GM10266 (cell line): ENCODE data around the gene KCND2.

Experiments used
- DNase-seq: peaks from one replicate; pipeline ENCODE4 v3.0.0; 2012; ENCODE audit errors: extremely low spot score
- TF ChIP-seq, protein P1 (sequence below): IDR thresholded peaks from 2 replicates; pipeline ENCODE4 v1.5.1; 2012; ENCODE audit warnings: mild to moderate bottlenecking, low read depth; ENCODE audit not compliant: control insufficient read depth, insufficient read depth; ENCODE audit errors: missing control alignments

KCND2 gene

DNA sequence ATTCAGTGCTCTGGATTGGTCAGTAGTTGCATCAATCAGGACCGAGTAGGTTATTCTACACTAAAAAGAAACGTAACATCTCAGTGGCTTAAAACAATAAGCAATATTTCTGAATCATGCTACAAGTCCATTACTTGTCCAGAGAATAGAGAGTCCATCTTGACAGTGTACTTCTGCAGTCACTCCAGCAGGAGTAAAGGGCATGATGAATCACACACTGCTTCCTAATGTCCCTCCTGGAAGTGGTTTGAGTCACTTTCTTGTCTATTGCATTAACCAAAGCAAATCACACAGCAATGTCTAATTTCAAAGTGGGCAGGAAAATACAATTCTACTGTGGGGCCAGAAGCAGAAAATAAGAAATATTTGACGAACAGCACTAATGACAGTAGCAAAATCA lies 460.2 kb downstream of the KCND2 start:
- TF ChIP-seq, protein P1, sequence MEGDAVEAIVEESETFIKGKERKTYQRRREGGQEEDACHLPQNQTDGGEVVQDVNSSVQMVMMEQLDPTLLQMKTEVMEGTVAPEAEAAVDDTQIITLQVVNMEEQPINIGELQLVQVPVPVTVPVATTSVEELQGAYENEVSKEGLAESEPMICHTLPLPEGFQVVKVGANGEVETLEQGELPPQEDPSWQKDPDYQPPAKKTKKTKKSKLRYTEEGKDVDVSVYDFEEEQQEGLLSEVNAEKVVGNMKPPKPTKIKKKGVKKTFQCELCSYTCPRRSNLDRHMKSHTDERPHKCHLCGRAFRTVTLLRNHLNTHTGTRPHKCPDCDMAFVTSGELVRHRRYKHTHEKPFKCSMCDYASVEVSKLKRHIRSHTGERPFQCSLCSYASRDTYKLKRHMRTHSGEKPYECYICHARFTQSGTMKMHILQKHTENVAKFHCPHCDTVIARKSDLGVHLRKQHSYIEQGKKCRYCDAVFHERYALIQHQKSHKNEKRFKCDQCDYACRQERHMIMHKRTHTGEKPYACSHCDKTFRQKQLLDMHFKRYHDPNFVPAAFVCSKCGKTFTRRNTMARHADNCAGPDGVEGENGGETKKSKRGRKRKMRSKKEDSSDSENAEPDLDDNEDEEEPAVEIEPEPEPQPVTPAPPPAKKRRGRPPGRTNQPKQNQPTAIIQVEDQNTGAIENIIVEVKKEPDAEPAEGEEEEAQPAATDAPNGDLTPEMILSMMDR, result no peak
- no peak for DNase-seq

DNA sequence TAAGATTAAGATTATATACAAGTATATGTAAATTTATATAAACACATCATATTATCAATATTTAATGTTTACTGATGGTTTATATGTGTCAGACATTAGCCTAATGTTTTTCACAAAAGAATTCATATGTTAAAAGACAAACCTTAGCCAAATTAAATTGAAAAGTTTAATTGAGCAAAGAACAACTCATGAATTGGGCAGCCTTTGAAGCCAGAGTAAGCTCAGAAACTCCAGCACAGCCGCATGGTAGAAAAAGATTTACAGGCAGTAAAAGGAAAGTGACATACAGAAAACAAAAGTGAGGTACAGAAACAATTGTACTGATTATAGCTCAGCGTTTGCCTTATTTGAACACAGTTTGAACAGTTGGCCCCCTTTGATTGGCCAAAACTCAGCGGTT lies 460.9 kb downstream of the KCND2 start:
- no peak for DNase-seq
- TF ChIP-seq, protein P1, result no peak

DNA sequence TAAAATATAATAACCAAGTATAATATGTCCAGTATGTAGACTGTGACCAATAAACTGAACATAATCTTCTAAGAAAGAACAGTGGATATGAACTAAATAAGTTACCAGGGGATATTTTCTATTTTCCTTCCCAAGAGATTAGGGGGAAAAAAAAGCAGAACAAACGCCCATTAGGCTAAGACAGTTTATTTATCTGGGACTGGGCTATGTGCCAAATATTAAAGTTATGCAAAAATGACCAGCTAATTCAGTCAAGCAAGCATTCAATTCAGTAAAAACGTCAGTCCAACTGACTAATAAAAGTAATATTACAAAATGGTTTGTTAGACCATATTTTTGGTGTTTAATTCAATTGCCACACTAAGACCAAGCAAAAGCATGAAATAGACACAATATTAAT lies 462.8 kb downstream of the KCND2 start:
- DNase-seq, result no peak
- TF ChIP-seq, protein P1, result no peak

- TF ChIP-seq, protein P1, result no peak
- no peak for DNase-seq
Measured at GRCh38 chr7:120738816-120739215, 465.8 kb downstream of the KCND2 start.

DNA sequence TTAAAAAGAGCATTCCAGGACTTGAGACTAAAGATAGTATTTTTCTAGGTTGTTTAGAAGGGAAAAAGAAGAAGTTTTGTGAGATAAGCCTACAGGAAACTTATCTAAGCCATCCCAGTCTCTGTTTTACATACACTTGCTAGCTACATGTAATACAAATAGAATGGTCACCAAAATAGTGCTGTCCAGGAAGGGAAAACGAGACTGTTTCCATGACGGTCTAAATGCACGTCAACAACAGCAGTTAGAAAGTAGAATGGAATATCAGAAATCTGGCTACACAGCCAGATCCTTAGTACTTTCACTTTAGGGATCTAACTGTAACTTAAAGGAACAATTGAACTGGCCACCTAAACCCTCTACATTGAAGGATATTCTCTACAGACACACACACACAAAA lies 467.4 kb downstream of the KCND2 start:
- TF ChIP-seq, protein P1, result no peak
- no peak for DNase-seq

- TF ChIP-seq, protein P1, result no peak
- DNase-seq, result no peak
Measured at GRCh38 chr7:120741371-120742042, 468.5 kb downstream of the KCND2 start.

DNA sequence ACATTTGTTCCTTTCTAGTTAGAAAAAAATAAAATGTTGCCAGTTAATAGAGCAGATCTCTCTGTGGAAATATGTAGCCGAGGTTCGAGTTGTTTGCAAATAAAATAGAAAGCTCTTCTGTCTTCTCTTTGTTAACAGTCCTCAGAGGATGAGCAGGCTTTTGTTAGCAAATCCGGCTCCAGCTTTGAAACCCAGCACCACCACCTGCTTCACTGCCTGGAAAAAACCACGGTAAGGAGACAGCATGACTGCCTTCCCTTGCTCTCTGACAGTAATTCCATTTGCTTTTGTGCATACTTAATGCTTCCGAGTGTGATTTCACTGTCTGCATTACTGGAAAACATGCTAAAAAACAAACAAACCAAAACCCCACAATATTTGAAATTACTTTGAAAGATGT lies 469.4 kb downstream of the KCND2 start:
- TF ChIP-seq, protein P1, result no peak
- DNase-seq, result no peak
